GM18870 (cell line): ENCODE measurements around the gene LINC01488.

Experiments
- ATAC-seq: cut with Tn5 transposase; IDR thresholded peaks from one replicate; pipeline ENCODE4 v1.9.1; 2021; ENCODE audit warnings: moderate library complexity; ENCODE audit not compliant: unreplicated experiment

LINC01488 gene

GRCh38 chr11:69462106-69462951 lies 19.1 kb upstream of the LINC01488 start:
- ATAC-seq: no peak

GRCh38 chr11:69463181-69463994 lies 18.1 kb upstream of the LINC01488 start:
- ATAC-seq: no peak

GRCh38 chr11:69463995-69464960 lies 17.2 kb upstream of the LINC01488 start:
- ATAC-seq: no peak

GRCh38 chr11:69465236-69466000 lies 16.0 kb upstream of the LINC01488 start:
- ATAC-seq: no peak

GRCh38 chr11:69466039-69466438 lies 15.4 kb upstream of the LINC01488 start:
- no peak for ATAC-seq

- ATAC-seq: no peak
These were observed 14.3 kb upstream of the LINC01488 start for GRCh38 chr11:69467196-69467595.

- no peak for ATAC-seq
These were observed 13.8 kb upstream of the LINC01488 start for GRCh38 chr11:69467646-69468045.

- ATAC-seq: no peak
These were observed 13.2 kb upstream of the LINC01488 start for GRCh38 chr11:69468221-69468620.

GRCh38 chr11:69468911-69469885 lies 12.3 kb upstream of the LINC01488 start:
- ATAC-seq: no peak

- no peak for ATAC-seq
These were observed 11.2 kb upstream of the LINC01488 start for GRCh38 chr11:69470301-69470700.

- no peak for ATAC-seq
These were observed 10.4 kb upstream of the LINC01488 start for GRCh38 chr11:69470793-69471728.

GRCh38 chr11:69471729-69472540 lies 9.5 kb upstream of the LINC01488 start:
- ATAC-seq: no peak

GRCh38 chr11:69472541-69473275 lies 8.8 kb upstream of the LINC01488 start:
- ATAC-seq: no peak

- ATAC-seq: no peak
These were observed 8.1 kb upstream of the LINC01488 start for GRCh38 chr11:69473276-69473845.

- no peak for ATAC-seq
These were observed 6.7 kb upstream of the LINC01488 start for GRCh38 chr11:69474736-69475135.
